Omental fat pad (tissue), 4 donors: Measurements from ENCODE around the gene ADORA2B. TPM values are rescaled to one million over a fixed set of nuclear protein-coding genes. Genes with fewer than 3 reads are reported as not detected.

Source experiments
- ATAC-seq: fragments of 150-250 bp; one replicate; pipeline ENCODE4 v1.9.1; 2016; ENCODE audit warnings: mild to moderate bottlenecking, moderate library complexity; ENCODE audit not compliant: low FRiP score
- DNase-seq: peaks from one replicate; pipeline ENCODE4 v3.0.0-alpha.2; 2019; ENCODE audit warnings: low spot score
- total RNA-seq, 4 donors: library from RNA; depleted of rRNA; stranded (reverse); fragments of >200 nt; gene quantifications; one replicate each; pipeline ENCODE4 v1.1.0, GENCODE V29; 2016
- TF ChIP-seq, protein P1 (sequence below), 3 donors: fragments of 450-650 bp; IDR thresholded peaks; one replicate each; pipeline ENCODE4 v1.5.1; 2016 to 2017; ENCODE audit warnings: antibody characterized with exemption in 3 of 3, mild to moderate bottlenecking in 3 of 3, moderate library complexity in 2 of 3

The ADORA2B gene
- total RNA-seq, 4 donors from 2014 or later, result 0.82 to 5.6 (median 2.1) TPM; not detected in 1

DNA sequence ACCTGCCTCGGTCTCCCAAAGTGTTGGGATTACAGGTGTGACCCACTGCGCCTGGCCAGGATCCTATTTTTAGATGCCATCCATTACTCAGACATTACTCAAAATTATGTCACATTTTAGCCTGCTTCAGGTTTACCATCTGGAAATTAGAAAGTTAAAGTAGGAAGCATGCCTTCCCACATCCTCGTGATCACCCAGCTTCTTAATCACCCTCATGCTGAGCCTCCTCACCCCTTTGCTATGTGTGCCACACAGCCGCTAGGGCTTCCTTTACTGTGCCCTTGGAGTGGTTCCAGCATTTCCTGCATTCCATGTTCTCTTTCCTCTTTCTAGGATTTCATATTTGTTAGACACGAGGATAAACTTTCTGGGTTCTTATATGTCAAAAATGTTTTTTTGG, 9.3 kb downstream of the ADORA2B start:
- DNase-seq (no peak), ATAC-seq (no peak)
- TF ChIP-seq, protein P1, sequence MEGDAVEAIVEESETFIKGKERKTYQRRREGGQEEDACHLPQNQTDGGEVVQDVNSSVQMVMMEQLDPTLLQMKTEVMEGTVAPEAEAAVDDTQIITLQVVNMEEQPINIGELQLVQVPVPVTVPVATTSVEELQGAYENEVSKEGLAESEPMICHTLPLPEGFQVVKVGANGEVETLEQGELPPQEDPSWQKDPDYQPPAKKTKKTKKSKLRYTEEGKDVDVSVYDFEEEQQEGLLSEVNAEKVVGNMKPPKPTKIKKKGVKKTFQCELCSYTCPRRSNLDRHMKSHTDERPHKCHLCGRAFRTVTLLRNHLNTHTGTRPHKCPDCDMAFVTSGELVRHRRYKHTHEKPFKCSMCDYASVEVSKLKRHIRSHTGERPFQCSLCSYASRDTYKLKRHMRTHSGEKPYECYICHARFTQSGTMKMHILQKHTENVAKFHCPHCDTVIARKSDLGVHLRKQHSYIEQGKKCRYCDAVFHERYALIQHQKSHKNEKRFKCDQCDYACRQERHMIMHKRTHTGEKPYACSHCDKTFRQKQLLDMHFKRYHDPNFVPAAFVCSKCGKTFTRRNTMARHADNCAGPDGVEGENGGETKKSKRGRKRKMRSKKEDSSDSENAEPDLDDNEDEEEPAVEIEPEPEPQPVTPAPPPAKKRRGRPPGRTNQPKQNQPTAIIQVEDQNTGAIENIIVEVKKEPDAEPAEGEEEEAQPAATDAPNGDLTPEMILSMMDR (IDR thresholded peaks at IDR 0.05), result no peak

DNA sequence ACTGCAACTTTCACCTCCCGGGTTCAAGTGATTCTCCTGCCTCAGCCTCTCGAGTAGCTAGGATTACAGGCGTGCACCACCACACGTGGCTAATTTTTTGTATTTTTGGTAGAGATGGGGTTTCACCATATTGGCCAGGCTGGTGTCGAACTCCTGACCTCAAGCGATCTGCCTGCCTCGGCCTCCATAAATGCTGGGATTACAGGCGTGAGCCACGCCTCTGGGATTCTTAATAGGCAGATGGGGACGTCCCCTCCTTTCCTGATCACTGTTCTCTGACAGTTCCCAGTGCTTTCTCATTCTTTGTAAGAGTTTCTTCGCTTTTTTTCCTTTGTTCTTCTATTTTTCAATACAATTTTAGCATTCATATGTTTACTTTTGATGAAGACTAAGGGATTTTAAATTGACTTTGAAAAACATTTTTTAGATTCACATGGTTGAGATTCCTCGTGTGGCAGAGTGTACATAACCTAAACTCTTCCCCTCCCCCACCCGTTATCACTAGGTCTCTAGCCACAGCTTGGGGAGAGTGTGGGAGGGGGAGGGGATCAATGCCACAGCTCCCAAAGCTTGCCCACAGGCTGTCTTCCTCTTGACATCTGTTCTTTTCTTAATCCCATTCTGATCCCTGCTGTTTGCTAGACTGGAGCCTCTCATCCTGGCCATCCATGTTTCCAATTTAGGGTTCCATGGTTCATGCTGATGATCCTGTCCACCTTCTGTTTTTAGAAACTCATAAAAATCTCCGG, 11.0 kb downstream of the ADORA2B start:
- ATAC-seq, result no peak
- DNase-seq, result no peak
- TF ChIP-seq, protein P1 (IDR thresholded peaks at IDR 0.05), result no peak

DNA sequence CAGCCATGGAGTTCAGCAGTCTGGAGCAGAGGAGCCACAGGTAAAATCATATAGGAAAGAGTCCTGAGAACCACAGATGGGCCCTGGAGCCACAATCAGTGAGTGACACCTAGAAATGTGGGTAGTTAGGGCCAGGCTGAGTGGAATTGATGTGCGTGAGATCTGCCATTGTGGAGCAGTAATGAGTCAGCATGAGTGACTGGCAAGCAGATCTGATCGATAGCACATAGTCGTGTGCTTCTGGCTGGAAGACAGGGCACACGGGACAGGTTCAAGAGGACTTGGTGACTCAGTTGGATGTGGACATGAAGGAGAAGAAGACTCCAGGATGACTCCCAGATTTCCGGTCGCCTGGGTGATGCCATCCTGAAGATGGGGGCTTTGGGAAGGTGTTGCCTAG, 12.3 kb downstream of the ADORA2B start:
- ATAC-seq (no peak), DNase-seq (no peak)
- TF ChIP-seq, protein P1 (IDR thresholded peaks at IDR 0.05), result no peak

DNA sequence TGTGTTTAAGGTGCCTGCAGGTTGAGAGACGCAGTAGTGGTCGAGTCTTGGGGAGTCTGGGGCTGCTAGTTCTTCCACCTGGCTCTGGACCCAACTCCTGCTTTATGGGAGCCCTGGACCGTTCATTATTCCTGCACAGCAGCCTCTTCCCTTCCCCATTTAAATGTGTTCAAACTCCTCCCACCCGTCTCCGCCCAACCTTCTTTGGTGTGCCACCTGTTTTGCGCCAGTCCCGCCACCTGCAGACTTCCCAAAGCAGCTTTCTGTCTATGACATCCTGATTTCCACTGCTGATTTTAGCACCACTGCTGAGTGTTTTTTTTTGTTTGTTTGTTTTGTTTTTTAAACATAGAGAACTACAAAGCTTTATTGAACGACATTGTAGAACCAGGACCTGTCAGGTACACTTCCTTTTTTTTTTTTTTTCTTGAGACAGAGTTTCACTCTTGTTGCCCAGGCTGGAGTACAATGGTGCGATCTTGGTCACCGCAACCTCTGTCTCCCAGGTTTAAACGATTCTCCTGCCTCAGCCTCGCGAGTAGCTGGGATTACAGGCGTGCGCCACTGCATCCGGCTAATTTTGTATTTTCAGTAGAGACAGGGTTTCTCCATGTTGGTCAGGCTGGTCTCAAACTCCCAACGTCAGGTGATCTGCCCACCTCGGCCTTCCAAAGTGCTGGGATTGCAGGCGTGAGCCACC, 12.8 kb downstream of the ADORA2B start:
- ATAC-seq (no peak), DNase-seq (no peak)
- TF ChIP-seq, protein P1 (IDR thresholded peaks at IDR 0.05), result no peak

DNA sequence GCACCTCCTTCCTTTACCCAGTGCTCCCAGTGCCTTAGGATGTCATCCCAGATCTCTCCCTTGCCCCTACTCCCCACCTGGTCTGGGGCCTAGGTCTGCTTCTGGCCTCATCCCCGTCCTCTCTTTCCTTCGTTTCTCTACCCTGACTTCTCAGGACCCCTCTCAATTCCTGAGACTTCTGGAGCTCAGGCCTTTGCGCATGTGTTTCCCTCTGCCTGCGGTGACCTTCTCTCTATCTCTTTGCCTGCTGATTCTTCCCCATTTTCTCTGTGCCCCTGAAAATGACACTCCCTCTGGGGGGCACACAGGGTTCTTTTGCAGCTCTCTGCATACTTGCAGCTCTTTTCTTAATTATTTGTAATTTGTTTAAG, 13.5 kb downstream of the ADORA2B start:
- TF ChIP-seq, protein P1 (IDR thresholded peaks at IDR 0.05), result no peak
- no peak for DNase-seq
- no peak for ATAC-seq

DNA sequence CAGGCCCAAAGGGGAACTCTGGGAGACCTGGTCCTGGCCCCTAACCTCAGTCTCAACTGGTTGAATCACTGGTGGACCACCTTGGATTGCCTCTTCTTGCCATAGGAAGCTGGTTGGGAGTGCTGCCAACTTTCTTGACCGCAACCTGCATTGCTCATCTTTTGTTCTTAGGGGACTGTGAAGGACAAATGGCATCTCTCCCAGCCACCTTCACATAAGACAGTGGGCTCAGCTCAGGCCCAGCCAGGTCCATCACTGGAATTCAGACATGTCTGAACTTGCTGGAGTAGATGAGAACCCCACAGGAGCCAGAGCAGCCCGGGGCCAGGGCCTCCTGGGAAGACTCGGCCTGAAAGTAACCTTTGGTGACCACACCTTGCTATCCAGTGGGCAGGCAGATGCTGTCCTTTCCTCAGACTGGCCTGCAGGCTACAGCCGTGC, 18.8 kb downstream of the ADORA2B start:
- DNase-seq (no peak), ATAC-seq (no peak)
- TF ChIP-seq, protein P1 (IDR thresholded peaks at IDR 0.05), result no peak

DNA sequence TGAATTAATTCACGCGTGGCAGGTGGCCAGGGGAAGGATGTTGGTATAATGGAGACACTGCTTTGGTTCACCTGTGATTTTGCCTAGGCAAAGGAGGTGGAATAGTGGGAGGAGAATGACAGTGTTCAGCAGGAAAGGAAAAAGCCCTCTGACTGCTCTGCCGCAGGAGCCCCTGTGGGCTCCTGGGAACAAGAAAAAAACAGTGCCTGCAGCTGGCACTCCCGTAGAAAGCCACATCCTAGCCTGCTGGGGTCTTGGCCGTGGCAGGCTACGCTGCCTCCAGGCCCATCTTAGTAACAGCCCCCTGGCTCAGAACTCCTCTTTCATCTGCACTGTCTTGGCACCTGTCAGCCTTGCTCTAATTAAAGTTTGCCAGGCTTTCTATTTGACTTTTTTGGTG, 20.6 kb downstream of the ADORA2B start:
- TF ChIP-seq, protein P1 (IDR thresholded peaks at IDR 0.05), result no peak
- no peak for DNase-seq
- no peak for ATAC-seq
